A549 treated with CORT108297 at 1 μM for 4 hours (cell line): ENCODE results near the gene PBX2. TPM values are rescaled to one million over a fixed set of nuclear protein-coding genes. Genes with fewer than 3 reads are reported as not detected.

Experiments
- total RNA-seq: library from RNA; stranded (reverse); fragments of 200-300 nt; extraction: Qiagen RNA extraction; gene quantifications from 5 replicates; pipeline ENCODE4 v1.2.3, GENCODE V29; 2022

The PBX2 gene
- 13.9 to 19.9 TPM (median 17.4 TPM) in 5 replicates for total RNA-seq

GRCh38 chr6:32190054-32190851 is at the start of gene PBX2:
PBX2 (minus strand) TSS chr6:32190202; CDS start chr6:32189915, 287 bp downstream.

GRCh38 chr6:32223258-32224235 is 33.5 kb upstream of the PBX2 start, which contains the start of gene NOTCH4:
NOTCH4 (minus strand) TSS chr6:32224067; CDS start chr6:32223928, 139 bp downstream.

GRCh38 chr6:32192608-32193039 is 2.6 kb upstream of the PBX2 start, which contains the start of gene GPSM3:
GPSM3 (minus strand) TSS chr6:32192643; CDS start chr6:32192513, 130 bp downstream.

GRCh38 chr6:32184084-32184640 is 5.8 kb downstream of the PBX2 start, which contains the start of gene AGER:
AGER (minus strand) TSS chr6:32184253; CDS start chr6:32184222, 31 bp downstream.

GRCh38 chr6:32177788-32178546 is 12.0 kb downstream of the PBX2 start, which contains the start of gene RNF5:
RNF5 (plus strand) TSS chr6:32178405; CDS start chr6:32178512, 107 bp downstream.

GRCh38 chr6:32175711-32176475 is 14.1 kb downstream of the PBX2 start, which contains the start of gene AGPAT1:
AGPAT1 (minus strand) TSS chr6:32176084; CDS start chr6:32171496, 4,588 bp downstream.

GRCh38 chr6:32164295-32164694 is 25.7 kb downstream of the PBX2 start, which contains the start of gene EGFL8:
EGFL8 (plus strand) TSS chr6:32164595; CDS start chr6:32166166, 1,571 bp downstream.

GRCh38 chr6:32153564-32154513 is 36.2 kb downstream of the PBX2 start, which contains the start of gene PPT2:
PPT2 (plus strand) TSS chr6:32154141; CDS start chr6:32154595, 454 bp downstream.

GRCh38 chr6:32151863-32152768 is 37.9 kb downstream of the PBX2 start, which contains the start of gene PRRT1:
PRRT1 (minus strand) TSS chr6:32151939; CDS start chr6:32151827, 112 bp downstream.

Other genes starting within 250 kb of the PBX2 start
- 1.5 to 3.3 TPM (median 2.4 TPM) in 5 replicates for gene CFB, start 244.1 kb downstream of the PBX2 start, total RNA-seq
- 74.7 to 85.0 TPM (median 75.1 TPM) in 5 replicates for gene NELFE, start 231.2 kb downstream of the PBX2 start, total RNA-seq
- gene SKIC2, start 231.0 kb downstream of the PBX2 start, total RNA-seq, result 21.0 to 27.3 TPM (median 25.4 TPM) in 5 replicates
- 11.7 to 13.4 TPM (median 12.5 TPM) in 5 replicates for gene DXO, start 218.1 kb downstream of the PBX2 start, total RNA-seq
- gene C4A, start 208.1 kb downstream of the PBX2 start, total RNA-seq, result 0.48 to 1.5 TPM (median 1.1 TPM) in 5 replicates
- 0.46 to 1.7 TPM (median 0.76 TPM) in 5 replicates for gene C4B, start 175.4 kb downstream of the PBX2 start, total RNA-seq
- not detected in 5 replicates for gene CYP21A2, start 151.8 kb downstream of the PBX2 start, total RNA-seq
- 0.32 to 0.72 TPM (median 0.56 TPM) in 5 replicates for gene TNXB, start 80.9 kb downstream of the PBX2 start, total RNA-seq
- 27.4 to 38.6 TPM (median 36.1 TPM) in 5 replicates for gene ATF6B, start 62.0 kb downstream of the PBX2 start, total RNA-seq
- 6.4 to 8.4 TPM (median 8.1 TPM) in 5 replicates for gene FKBPL, start 59.9 kb downstream of the PBX2 start, total RNA-seq
- gene PRRT1, start 38.3 kb downstream of the PBX2 start, total RNA-seq, result 0.30 to 0.74 TPM (median 0.52 TPM) in 5 replicates
- 7.1 to 10.4 TPM (median 9.9 TPM) in 5 replicates for gene PPT2, start 36.1 kb downstream of the PBX2 start, total RNA-seq
- 1.4 to 2.6 TPM (median 1.9 TPM) in 5 replicates for gene EGFL8, start 25.6 kb downstream of the PBX2 start, total RNA-seq
- 33.3 to 41.7 TPM (median 40.0 TPM) in 5 replicates for gene AGPAT1, start 14.1 kb downstream of the PBX2 start, total RNA-seq
- gene RNF5, start 11.8 kb downstream of the PBX2 start, total RNA-seq, result 32.2 to 49.6 TPM (median 47.9 TPM) in 5 replicates
- 1.4 to 2.3 TPM (median 1.7 TPM) in 5 replicates for gene AGER, start 5.9 kb downstream of the PBX2 start, total RNA-seq
- 0.31 to 0.43 TPM (median 0.38 TPM) in 5 replicates for gene GPSM3, start 2.4 kb upstream of the PBX2 start, total RNA-seq
- 0.36 to 0.78 TPM (median 0.66 TPM) in 5 replicates for gene NOTCH4, start 33.9 kb upstream of the PBX2 start, total RNA-seq
- gene TSBP1, start 181.7 kb upstream of the PBX2 start, total RNA-seq, result not detected in 5 replicates
- not detected in 5 replicates for gene BTNL2, start 217.0 kb upstream of the PBX2 start, total RNA-seq
- gene HLA-DRA, start 249.7 kb upstream of the PBX2 start, total RNA-seq, result not detected in 5 replicates